Activated CD8-positive, alpha-beta T cell treated with anti-CD3 and anti-CD28 coated beads for 36 hours (primary cell): ENCODE measurements around the gene CDH6. TPM values are rescaled to one million over a fixed set of nuclear protein-coding genes. Genes with fewer than 3 reads are reported as not detected.

Experiments used
- ATAC-seq: fragments of 200-7000 bp; cut with Tn5 transposase; one replicate; pipeline ENCODE4 v1.10.0; 2021; ENCODE audit warnings: mild to moderate bottlenecking, moderate library complexity
- CTCF ChIA-PET: fragments of 350-600 bp; sonication (Branson Sonifier 250); formaldehyde crosslinking; loops from one replicate; lab custom pipeline; 2021; ENCODE audit warnings: antibody characterized with exemption; lab: Charles Lee
- POLR2A ChIA-PET: fragments of 350-600 bp; sonication (Branson Sonifier 250); formaldehyde crosslinking; loops from one replicate; lab custom pipeline; 2021; ENCODE audit warnings: antibody characterized with exemption; lab: Charles Lee
- DNase-seq: peaks from one replicate; pipeline ENCODE4 v3.0.0-alpha.2; 2020
- H3K27ac Mint-ChIP-seq: one replicate; pipeline ENCODE4 v1.8.0; 2021; ENCODE audit warnings: mild to moderate bottlenecking, mixed read lengths
- H3K27me3 Mint-ChIP-seq: one replicate; pipeline ENCODE4 v1.8.0; 2021; ENCODE audit warnings: mixed read lengths
- H3K36me3 Mint-ChIP-seq: one replicate; pipeline ENCODE4 v1.8.0; 2021; ENCODE audit warnings: low read depth, mixed read lengths
- H3K4me1 Mint-ChIP-seq: one replicate; pipeline ENCODE4 v1.8.0; 2021; ENCODE audit warnings: low read depth, mixed read lengths
- H3K4me3 Mint-ChIP-seq: one replicate; pipeline ENCODE4 v1.8.0; 2021; ENCODE audit warnings: mild to moderate bottlenecking, moderate library complexity, mixed read lengths
- H3K9me3 Mint-ChIP-seq: one replicate; pipeline ENCODE4 v1.8.0; 2021; ENCODE audit warnings: mixed read lengths
- intact Hi-C: fragments of 100-400 bp; cut with micrococcal nuclease; formaldehyde crosslinking; loops from one replicate; pipeline ENCODE4 v1.10.0; 2022
- total RNA-seq, 2 experiments: library from RNA; stranded (reverse); gene quantifications; one replicate each; pipeline ENCODE4 v1.2.3, GENCODE V29; 2021
- TF ChIP-seq, protein P1 (sequence below): fragments of 200-600 bp; IDR thresholded peaks from one replicate; pipeline ENCODE4 v1.8.0; 2022; ENCODE audit warnings: antibody characterized with exemption, mild to moderate bottlenecking

The CDH6 gene
- total RNA-seq, 2 experiments from 2014 or later = not detected

DNA sequence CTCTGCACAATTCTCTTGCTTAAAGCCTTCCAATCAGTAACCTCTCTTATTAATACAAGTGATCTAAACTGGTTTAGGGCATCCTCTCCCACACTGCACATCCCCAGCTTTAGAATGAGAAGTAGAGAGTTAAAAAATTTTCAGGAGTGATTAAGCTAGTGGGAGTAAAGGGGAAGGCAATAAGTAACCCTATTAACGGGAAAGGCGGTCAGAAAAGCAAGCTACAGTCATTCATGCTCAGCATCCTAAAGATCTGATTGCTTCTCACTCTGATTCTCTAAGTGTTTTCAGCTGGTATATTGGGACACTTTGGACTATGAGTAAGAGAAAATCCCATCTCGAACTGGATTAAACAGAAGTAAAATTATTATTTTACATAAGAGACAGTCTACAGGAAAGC is 15.8 kb downstream of the CDH6 start:
- DNase-seq (no peak), ATAC-seq (no peak)
- ChIA-PET CTCF (no interaction called here), POLR2A (no interaction called here)
- no peak overlapping the region for H3K27ac Mint-ChIP-seq
- intact Hi-C loops = no loop called here
- no peak overlapping the region for H3K4me3 Mint-ChIP-seq
- H3K27me3 Mint-ChIP-seq = no peaks in the 10 kb centered on the region
- TF ChIP-seq, protein P1, sequence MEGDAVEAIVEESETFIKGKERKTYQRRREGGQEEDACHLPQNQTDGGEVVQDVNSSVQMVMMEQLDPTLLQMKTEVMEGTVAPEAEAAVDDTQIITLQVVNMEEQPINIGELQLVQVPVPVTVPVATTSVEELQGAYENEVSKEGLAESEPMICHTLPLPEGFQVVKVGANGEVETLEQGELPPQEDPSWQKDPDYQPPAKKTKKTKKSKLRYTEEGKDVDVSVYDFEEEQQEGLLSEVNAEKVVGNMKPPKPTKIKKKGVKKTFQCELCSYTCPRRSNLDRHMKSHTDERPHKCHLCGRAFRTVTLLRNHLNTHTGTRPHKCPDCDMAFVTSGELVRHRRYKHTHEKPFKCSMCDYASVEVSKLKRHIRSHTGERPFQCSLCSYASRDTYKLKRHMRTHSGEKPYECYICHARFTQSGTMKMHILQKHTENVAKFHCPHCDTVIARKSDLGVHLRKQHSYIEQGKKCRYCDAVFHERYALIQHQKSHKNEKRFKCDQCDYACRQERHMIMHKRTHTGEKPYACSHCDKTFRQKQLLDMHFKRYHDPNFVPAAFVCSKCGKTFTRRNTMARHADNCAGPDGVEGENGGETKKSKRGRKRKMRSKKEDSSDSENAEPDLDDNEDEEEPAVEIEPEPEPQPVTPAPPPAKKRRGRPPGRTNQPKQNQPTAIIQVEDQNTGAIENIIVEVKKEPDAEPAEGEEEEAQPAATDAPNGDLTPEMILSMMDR = no peak
- no peaks in the 10 kb centered on the region for H3K36me3 Mint-ChIP-seq
- H3K4me1 Mint-ChIP-seq = no peaks in the 10 kb centered on the region
- no peaks in the 10 kb centered on the region for H3K9me3 Mint-ChIP-seq

DNA sequence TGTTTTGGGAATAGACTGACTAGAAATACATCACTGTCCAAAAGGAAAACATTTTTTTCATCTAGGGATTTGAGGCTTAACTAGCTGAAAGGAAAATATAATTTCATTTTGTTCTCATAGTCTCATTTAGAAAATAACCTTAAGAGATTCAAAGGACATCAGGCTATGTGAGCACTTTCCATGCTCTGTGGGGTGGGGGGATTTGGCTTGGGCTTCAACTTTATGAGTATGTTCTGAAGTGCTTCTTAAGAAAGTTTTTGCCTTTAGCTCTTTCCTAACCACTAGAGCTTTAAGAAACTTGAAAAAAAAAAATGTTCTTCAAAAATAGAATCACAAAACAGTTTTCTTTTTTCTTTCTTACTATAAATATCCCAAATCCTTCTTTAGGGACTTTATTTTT is 17.6 kb downstream of the CDH6 start:
- CTCF ChIA-PET = interaction anchor here (1.6 kb wide), 1 partner anchor 21 kb away, joined by 6 read pairs; no protein-coding TSS in a partner anchor
- Mint-ChIP-seq H3K27ac (no peak overlapping the region), H3K4me1 (no peaks in the 10 kb centered on the region), H3K4me3 (no peak overlapping the region), H3K27me3 (no peaks in the 10 kb centered on the region), H3K36me3 (no peaks in the 10 kb centered on the region), H3K9me3 (no peaks in the 10 kb centered on the region)
- POLR2A ChIA-PET = interaction anchor here (0.7 kb wide), 2 partner anchors 26 to 1582 kb away, joined by 3 to 5 read pairs; no protein-coding TSS in a partner anchor
- ATAC-seq (no peak), DNase-seq (no peak)
- TF ChIP-seq, protein P1 = no peak
- intact Hi-C loops = no loop called here

DNA sequence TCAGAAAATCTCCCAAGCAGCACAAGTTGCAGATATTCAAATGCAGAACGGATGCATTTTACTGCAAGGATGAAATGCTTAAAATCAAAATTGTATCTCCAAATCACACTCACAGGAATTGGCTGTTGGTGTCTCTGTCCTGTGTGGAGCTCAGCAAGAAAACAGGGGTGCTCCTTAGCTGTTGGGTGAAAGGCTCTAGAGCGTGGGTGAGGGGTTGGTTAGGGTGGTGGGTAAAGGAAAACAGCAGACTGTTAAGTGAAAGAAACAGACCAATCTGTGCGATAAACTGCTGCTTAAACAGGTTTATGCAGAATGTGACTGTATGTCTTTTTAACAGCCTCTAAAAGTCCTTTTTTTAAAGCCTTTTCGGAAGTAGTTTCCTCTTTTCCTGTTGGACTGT is 19.8 kb downstream of the CDH6 start:
- H3K9me3 Mint-ChIP-seq = no peaks in the 10 kb centered on the region
- H3K27ac Mint-ChIP-seq = no peak overlapping the region
- no peaks in the 10 kb centered on the region for H3K4me1 Mint-ChIP-seq
- intact Hi-C loops = no loop called here
- no peak for ATAC-seq
- DNase-seq = no peak
- CTCF ChIA-PET = interaction anchor here (1.5 kb wide), 1 partner anchor 19 kb away, joined by 5 read pairs; no protein-coding TSS in a partner anchor
- no peak overlapping the region for H3K4me3 Mint-ChIP-seq
- POLR2A ChIA-PET = no interaction called here
- no peaks in the 10 kb centered on the region for H3K27me3 Mint-ChIP-seq
- TF ChIP-seq, protein P1 = no peak
- H3K36me3 Mint-ChIP-seq = no peaks in the 10 kb centered on the region

DNA sequence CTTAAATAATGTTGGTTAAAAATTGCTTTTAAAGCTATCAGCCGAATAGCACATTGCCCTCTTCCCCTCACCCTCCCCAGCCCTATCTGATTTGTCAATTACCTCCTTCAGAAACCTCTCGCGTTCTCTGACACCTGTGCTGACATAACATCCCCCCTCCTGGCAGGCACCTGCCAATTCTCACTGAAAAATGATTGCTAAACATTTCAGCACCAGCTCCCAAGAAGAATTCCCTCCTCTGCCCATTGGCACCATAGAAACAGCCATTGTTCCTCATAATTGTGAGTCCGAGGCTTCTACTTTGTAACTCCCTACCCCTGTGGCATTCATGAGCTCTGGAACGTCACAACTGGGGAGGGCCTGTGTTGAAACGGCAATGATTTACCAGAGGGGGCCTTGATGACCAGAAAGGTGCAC is 20.2 kb downstream of the CDH6 start:
- ChIA-PET CTCF (interaction anchor here (0.8 kb wide), 1 partner anchor 27 kb away, joined by 3 read pairs; no protein-coding TSS in a partner anchor), POLR2A (no interaction called here)
- peaks cover under 1% of the 10 kb centered on the region for H3K27me3 Mint-ChIP-seq
- H3K27ac Mint-ChIP-seq = no peak overlapping the region
- DNase-seq (no peak), ATAC-seq (no peak)
- intact Hi-C loops = no loop called here
- no peak overlapping the region for H3K4me3 Mint-ChIP-seq
- no peaks in the 10 kb centered on the region for H3K9me3 Mint-ChIP-seq
- no peaks in the 10 kb centered on the region for H3K36me3 Mint-ChIP-seq
- TF ChIP-seq, protein P1 = no peak
- no peaks in the 10 kb centered on the region for H3K4me1 Mint-ChIP-seq

DNA sequence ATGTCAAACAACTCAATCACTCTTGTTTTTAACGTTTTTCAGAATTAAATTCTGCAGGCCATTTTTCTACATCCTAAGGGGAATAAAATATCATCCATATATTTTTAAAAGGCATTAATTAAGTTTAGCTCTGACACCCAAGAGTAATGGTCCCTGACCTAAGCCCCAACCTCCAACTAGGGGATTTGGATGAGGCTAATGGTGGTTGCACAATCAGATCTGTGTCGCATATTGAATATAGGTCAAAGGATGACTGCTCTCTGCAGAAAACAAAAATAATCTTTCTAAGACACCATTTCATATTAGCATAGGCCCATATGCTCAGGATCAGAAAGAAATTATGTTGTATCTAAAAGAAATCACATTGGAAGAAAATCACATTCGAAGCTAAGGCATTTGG is 20.7 kb downstream of the CDH6 start:
- TF ChIP-seq, protein P1 = no peak
- intact Hi-C loops = no loop called here

More for the DNA sequence above, 20.7 kb downstream of the CDH6 start:
- ChIA-PET CTCF (interaction anchor here (0.8 kb wide), 1 partner anchor 27 kb away, joined by 3 read pairs; no protein-coding TSS in a partner anchor), POLR2A (no interaction called here)
- DNase-seq = no peak
- Mint-ChIP-seq H3K4me3 (no peak overlapping the region), H3K4me1 (no peaks in the 10 kb centered on the region), H3K27ac (no peak overlapping the region), H3K36me3 (no peaks in the 10 kb centered on the region), H3K9me3 (no peaks in the 10 kb centered on the region), H3K27me3 (peaks cover 2% of the 10 kb centered on the region)
- no peak for ATAC-seq
